Measurements from ENCODE around the gene ZNF512. TPM values are rescaled to one million over a fixed set of nuclear protein-coding genes. Genes with fewer than 3 reads are reported as not detected.

ZNF512 gene
- total and polyA plus RNA-seq, 2 of the 13 experiments (the other 11 are each of a cell fraction or from before 2014, with no cell fraction given) = 29.8 to 31.0 TPM

GRCh38 chr2:27628767-27629709, 46.2 kb downstream of the ZNF512 start, which contains the start of the genes CCDC121 and GPN1 (continued):
- TF ChIP-seq U2AF2 (IDR thresholded peaks at IDR 0.05; ENCODE audit: low read depth, low read length) = peak; percentile 87; the same call in 1 of the 2 replicates
- TF ChIP-seq ZNF264 (CRISPR knock-in tag; IDR thresholded peaks at IDR 0.05) = 0 out of 2 replicates have a peak, but pooled peaks have one; percentile 8
- no peak for TF ChIP-seq NR2F6 (IDR thresholded peaks at IDR 0.05)
- peak; percentile 67; the same call in 1 of the 2 replicates for TF ChIP-seq NR2F6 (CRISPR knock-in tag; IDR thresholded peaks at IDR 0.05)
- peak; percentile 95 for TF ChIP-seq ZFP90 (CRISPR knock-in tag; IDR thresholded peaks at IDR 0.05; ENCODE audit: borderline replicate concordance)
- peak; percentile 63; the same call in 1 of the 2 replicates for TF ChIP-seq ZNF275 (CRISPR knock-in tag; IDR thresholded peaks at IDR 0.05; ENCODE audit: borderline replicate concordance)
- TF ChIP-seq YEATS2 (CRISPR knock-in tag; IDR thresholded peaks at IDR 0.05; ENCODE audit: borderline replicate concordance) = peak; percentile 83; the same call in 1 of the 2 replicates
- TF ChIP-seq TARDBP (CRISPR knock-in tag; IDR thresholded peaks at IDR 0.05) = peak; percentile 86
- peak; percentile 98 for TF ChIP-seq MED8 (CRISPR knock-in tag; IDR thresholded peaks at IDR 0.05; ENCODE audit: insufficient replicate concordance)
- TF ChIP-seq, protein P1, sequence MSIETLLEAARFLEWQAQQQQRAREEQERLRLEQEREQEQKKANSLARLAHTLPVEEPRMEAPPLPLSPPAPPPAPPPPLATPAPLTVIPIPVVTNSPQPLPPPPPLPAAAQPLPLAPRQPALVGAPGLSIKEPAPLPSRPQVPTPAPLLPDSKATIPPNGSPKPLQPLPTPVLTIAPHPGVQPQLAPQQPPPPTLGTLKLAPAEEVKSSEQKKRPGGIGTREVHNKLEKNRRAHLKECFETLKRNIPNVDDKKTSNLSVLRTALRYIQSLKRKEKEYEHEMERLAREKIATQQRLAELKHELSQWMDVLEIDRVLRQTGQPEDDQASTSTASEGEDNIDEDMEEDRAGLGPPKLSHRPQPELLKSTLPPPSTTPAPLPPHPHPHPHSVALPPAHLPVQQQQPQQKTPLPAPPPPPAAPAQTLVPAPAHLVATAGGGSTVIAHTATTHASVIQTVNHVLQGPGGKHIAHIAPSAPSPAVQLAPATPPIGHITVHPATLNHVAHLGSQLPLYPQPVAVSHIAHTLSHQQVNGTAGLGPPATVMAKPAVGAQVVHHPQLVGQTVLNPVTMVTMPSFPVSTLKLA (IDR thresholded peaks at IDR 0.05) = peak; percentile 79
- TF ChIP-seq LRRFIP1 (CRISPR knock-in tag; conservative IDR thresholded peaks at IDR 0.05) = no peak
- peak; percentile 94 for TF ChIP-seq HOXA3 (CRISPR knock-in tag; IDR thresholded peaks at IDR 0.05)
- TF ChIP-seq PAF1 (CRISPR knock-in tag; IDR thresholded peaks at IDR 0.05) = no peak
- TF ChIP-seq, protein P2, sequence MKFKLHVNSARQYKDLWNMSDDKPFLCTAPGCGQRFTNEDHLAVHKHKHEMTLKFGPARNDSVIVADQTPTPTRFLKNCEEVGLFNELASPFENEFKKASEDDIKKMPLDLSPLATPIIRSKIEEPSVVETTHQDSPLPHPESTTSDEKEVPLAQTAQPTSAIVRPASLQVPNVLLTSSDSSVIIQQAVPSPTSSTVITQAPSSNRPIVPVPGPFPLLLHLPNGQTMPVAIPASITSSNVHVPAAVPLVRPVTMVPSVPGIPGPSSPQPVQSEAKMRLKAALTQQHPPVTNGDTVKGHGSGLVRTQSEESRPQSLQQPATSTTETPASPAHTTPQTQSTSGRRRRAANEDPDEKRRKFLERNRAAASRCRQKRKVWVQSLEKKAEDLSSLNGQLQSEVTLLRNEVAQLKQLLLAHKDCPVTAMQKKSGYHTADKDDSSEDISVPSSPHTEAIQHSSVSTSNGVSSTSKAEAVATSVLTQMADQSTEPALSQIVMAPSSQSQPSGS (CRISPR knock-in tag; IDR thresholded peaks at IDR 0.05) = peak; percentile 70
- TF ChIP-seq GABPB1 (CRISPR knock-in tag; IDR thresholded peaks at IDR 0.05) = peak; percentile 98
- TF ChIP-seq ASH2L (IDR thresholded peaks at IDR 0.05; ENCODE audit: insufficient read length, low read depth, low read length) = peak; percentile 95
- peak; percentile 96 for TF ChIP-seq ZNF605 (CRISPR knock-in tag; IDR thresholded peaks at IDR 0.05)
- peak; percentile 28 for TF ChIP-seq IKZF4 (CRISPR knock-in tag; IDR thresholded peaks at IDR 0.05; ENCODE audit: borderline replicate concordance, low read depth, not compliant biosample characterization)
- TF ChIP-seq, protein P3, sequence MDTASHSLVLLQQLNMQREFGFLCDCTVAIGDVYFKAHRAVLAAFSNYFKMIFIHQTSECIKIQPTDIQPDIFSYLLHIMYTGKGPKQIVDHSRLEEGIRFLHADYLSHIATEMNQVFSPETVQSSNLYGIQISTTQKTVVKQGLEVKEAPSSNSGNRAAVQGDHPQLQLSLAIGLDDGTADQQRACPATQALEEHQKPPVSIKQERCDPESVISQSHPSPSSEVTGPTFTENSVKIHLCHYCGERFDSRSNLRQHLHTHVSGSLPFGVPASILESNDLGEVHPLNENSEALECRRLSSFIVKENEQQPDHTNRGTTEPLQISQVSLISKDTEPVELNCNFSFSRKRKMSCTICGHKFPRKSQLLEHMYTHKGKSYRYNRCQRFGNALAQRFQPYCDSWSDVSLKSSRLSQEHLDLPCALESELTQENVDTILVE (CRISPR knock-in tag; IDR thresholded peaks at IDR 0.05) = peak; percentile 88
- peak; percentile 89; the same call in 1 of the 2 replicates for TF ChIP-seq ZSCAN31 (CRISPR knock-in tag; IDR thresholded peaks at IDR 0.05; ENCODE audit: low read depth)
- TF ChIP-seq MZF1 (CRISPR knock-in tag; IDR thresholded peaks at IDR 0.05; ENCODE audit: borderline replicate concordance) = no peak
